ENCODE data around the gene KHK. TPM values are rescaled to one million over a fixed set of nuclear protein-coding genes. Genes with fewer than 3 reads are reported as not detected.

KHK gene
- total and polyA plus RNA-seq, 9 of the 15 experiments (the other 6 are each of a cell fraction or from before 2014, with no cell fraction given) = 1.5 to 10.7 (median 5.2) TPM

DNA sequence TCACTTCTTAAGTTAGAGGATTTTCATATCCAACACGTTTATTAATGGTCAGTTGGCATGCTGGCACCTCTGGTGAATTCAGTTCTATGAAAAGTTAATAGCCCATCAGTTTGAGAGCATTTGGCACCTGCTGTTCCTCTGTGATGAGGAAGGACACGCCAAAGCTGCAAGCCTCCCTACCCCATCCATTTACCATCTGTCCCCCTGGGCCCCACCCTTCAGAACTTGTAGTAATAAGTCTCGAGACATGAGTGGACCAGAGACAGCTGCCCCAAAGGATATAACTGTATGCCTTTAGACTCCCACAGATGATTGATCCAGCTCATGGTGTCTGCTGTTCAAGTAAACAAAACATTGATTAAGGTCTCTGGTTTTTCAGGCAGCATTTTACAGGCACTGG lies 21.4 kb upstream of the KHK start:
- no peak overlapping the region for H3K4me3 ChIP-seq
- DNase-seq (ENCODE audit: extremely low read depth in 1 of 4, low spot score in 3 of 4) = no peak
- ChIA-PET CTCF (ENCODE audit: low intra/inter-chr PET ratio) (no interaction called here), POLR2A (interaction anchor here (0.6 to 9.0 kb wide), 6 partner anchors 10 to 22 kb away, joined by 3 to 112 read pairs (median 4); partner anchors contain the start of gene AGBL5)
- no peak overlapping the region for H3K4me2 ChIP-seq (ENCODE audit: insufficient read depth, low read length)
- no peak for FAIRE-seq
- in situ Hi-C loops (cut with MboI) = no loop called here
- intact Hi-C loops (cut with micrococcal nuclease) = no loop called here
- WGBS (ENCODE audit: insufficient coverage, low coverage, missing lambda C conversion rate) = 80% methylated on average over 3 of the region's 3 CpGs
- H3K4me1 ChIP-seq (replicated peaks in 1 of 2; ENCODE audit: control insufficient read depth in 2 of 2, insufficient read depth in 2 of 2, low read length in 2 of 2) = peaks cover 29% of the 10 kb centered on the region in 2 experiments
- no peak overlapping the region for H3K9ac ChIP-seq (ENCODE audit: insufficient read depth in 1 of 2, low read depth in 2 of 2, low read length in 2 of 2)
- BruUV-seq (replicated peaks) = no TSS peak
- H3K79me2 ChIP-seq (ENCODE audit: control insufficient read depth, insufficient read depth, low read length) = peaks cover 15% of the 10 kb centered on the region
- no peaks in the 10 kb centered on the region for H3K9me3 ChIP-seq (replicated peaks; ENCODE audit: control insufficient read depth, insufficient read depth, low read depth, low read length)
- H3K27me3 ChIP-seq (ENCODE audit: control insufficient read depth in 2 of 2, insufficient read depth in 2 of 2, low read length in 2 of 2) = no peaks in the 10 kb centered on the region
- no peak overlapping the region for H3K27ac ChIP-seq (ENCODE audit: extremely low read depth, low read depth, low read length)
- H3K9me1 ChIP-seq (ENCODE audit: control insufficient read depth, insufficient read depth, low read length) = no peaks in the 10 kb centered on the region
- no peak for ATAC-seq
- H3K36me3 ChIP-seq (ENCODE audit: control insufficient read depth, insufficient read depth, low read length) = peaks cover 57% of the 10 kb centered on the region
- TF ChIP-seq ZNF644 (tag; IDR thresholded peaks at IDR 0.05; ENCODE audit: low read depth) (no peak), ZNF436 (CRISPR knock-in tag; IDR thresholded peaks at IDR 0.05) (no peak), ZNF175 (CRISPR knock-in tag; IDR thresholded peaks at IDR 0.05; ENCODE audit: low read depth) (no peak), RBBP5 (IDR thresholded peaks at IDR 0.05; ENCODE audit: borderline replicate concordance, insufficient read depth, low read length, poor library complexity, severe bottlenecking) (no peak), ZNF77 (CRISPR knock-in tag; IDR thresholded peaks at IDR 0.05) (no peak), TEAD2 (tag; IDR thresholded peaks at IDR 0.05) (no peak), ZNF134 (CRISPR knock-in tag; conservative IDR thresholded peaks at IDR 0.05) (no peak), ZNF133 (CRISPR knock-in tag; IDR thresholded peaks at IDR 0.05) (no peak), ZNF146 (CRISPR knock-in tag; IDR thresholded peaks at IDR 0.05; ENCODE audit: unreplicated experiment) (no peak), ILF3 (IDR thresholded peaks at IDR 0.05; ENCODE audit: borderline replicate concordance) (no peak), IRF1 (CRISPR knock-in tag; IDR thresholded peaks at IDR 0.05; ENCODE audit: borderline replicate concordance) (no peak), NFYB (IDR thresholded peaks at IDR 0.05; ENCODE audit: extremely low read depth, insufficient read length) (no peak), POLR2H (tag; IDR thresholded peaks at IDR 0.05; ENCODE audit: low read depth) (no peak), TRIM24 (IDR thresholded peaks at IDR 0.05) (no peak), DPF2 (IDR thresholded peaks at IDR 0.05) (no peak), POLR3G (IDR thresholded peaks at IDR 0.05; ENCODE audit: extremely low read depth, insufficient read length, insufficient replicate concordance) (no peak), CHD2 (IDR thresholded peaks at IDR 0.05; ENCODE audit: low read depth, low read length) (no peak)
- TF ChIP-seq, protein P1, sequence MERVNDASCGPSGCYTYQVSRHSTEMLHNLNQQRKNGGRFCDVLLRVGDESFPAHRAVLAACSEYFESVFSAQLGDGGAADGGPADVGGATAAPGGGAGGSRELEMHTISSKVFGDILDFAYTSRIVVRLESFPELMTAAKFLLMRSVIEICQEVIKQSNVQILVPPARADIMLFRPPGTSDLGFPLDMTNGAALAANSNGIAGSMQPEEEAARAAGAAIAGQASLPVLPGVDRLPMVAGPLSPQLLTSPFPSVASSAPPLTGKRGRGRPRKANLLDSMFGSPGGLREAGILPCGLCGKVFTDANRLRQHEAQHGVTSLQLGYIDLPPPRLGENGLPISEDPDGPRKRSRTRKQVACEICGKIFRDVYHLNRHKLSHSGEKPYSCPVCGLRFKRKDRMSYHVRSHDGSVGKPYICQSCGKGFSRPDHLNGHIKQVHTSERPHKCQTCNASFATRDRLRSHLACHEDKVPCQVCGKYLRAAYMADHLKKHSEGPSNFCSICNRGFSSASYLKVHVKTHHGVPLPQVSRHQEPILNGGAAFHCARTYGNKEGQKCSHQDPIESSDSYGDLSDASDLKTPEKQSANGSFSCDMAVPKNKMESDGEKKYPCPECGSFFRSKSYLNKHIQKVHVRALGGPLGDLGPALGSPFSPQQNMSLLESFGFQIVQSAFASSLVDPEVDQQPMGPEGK (CRISPR knock-in tag; IDR thresholded peaks at IDR 0.05; ENCODE audit: borderline replicate concordance) = no peak
- H4K20me1 ChIP-seq (replicated peaks; ENCODE audit: control insufficient read depth, insufficient read depth, low read length) = no peaks in the 10 kb centered on the region
- H2AFZ ChIP-seq (ENCODE audit: low read depth, low read length) = no peak overlapping the region
